Gastroesophageal sphincter (tissue), 4 donors: ENCODE data around the gene SLC6A5. TPM values are rescaled to one million over a fixed set of nuclear protein-coding genes. Genes with fewer than 3 reads are reported as not detected.
"Not testable (repeated sequence)": the region's sequence is repeated elsewhere in the genome, so short reads cannot be mapped to it uniquely, and the experiment has no call there.

Source experiments
- ATAC-seq: fragments of 150-250 bp; one replicate; pipeline ENCODE4 v1.9.1; 2016; ENCODE audit warnings: mild to moderate bottlenecking, moderate library complexity
- H3K27ac ChIP-seq, 4 donors: fragments of 200-600 bp; sonication (generic) in 3 of 4; 1 replicate in 3 of 4; 2 replicates in 1 of 4; pipeline ENCODE4 v1.5.1; 2016 to 2019
- H3K27me3 ChIP-seq: fragments of 200-600 bp; sonication (generic); one replicate; pipeline ENCODE4 v1.5.1; 2019
- H3K36me3 ChIP-seq, 2 donors: fragments of 200-600 bp; sonication (generic); one replicate each; pipeline ENCODE4 v1.5.1; 2019; ENCODE audit warnings: control low read depth in 1 of 2
- H3K4me1 ChIP-seq, 3 donors: fragments of 200-600 bp; sonication (generic); 1 replicate in 2 of 3; 2 replicates in 1 of 3; pipeline ENCODE4 v1.5.1; 2016 to 2019; ENCODE audit warnings: control low read depth in 2 of 3
- H3K4me3 ChIP-seq, 2 donors: fragments of 200-600 bp; sonication (generic); one replicate each; pipeline ENCODE4 v1.5.1; 2019; ENCODE audit warnings: mild to moderate bottlenecking in 1 of 2, moderate library complexity in 1 of 2
- H3K9me3 ChIP-seq, 3 donors: fragments of 200-600 bp; sonication (generic); one replicate each; pipeline ENCODE4 v1.5.1; 2017 to 2019; ENCODE audit warnings: control low read depth in 2 of 3
- EP300 ChIP-seq: sonication (generic); formaldehyde crosslinking; IDR thresholded peaks from one replicate; pipeline ENCODE4 v1.6.1; 2017; ENCODE audit warnings: antibody characterized with exemption, mild to moderate bottlenecking
- POLR2A ChIP-seq, 2 donors: fragments of 450-650 bp; IDR thresholded peaks; one replicate each; pipeline ENCODE4 v1.6.1; 2017; ENCODE audit warnings: antibody characterized with exemption in 2 of 2, mild to moderate bottlenecking in 2 of 2, moderate library complexity in 1 of 2
- POLR2AphosphoS5 ChIP-seq: sonication (generic); formaldehyde crosslinking; IDR thresholded peaks from one replicate; pipeline ENCODE4 v1.6.1; 2017; ENCODE audit warnings: antibody characterized with exemption
- WGBS, 2 donors: methylation state at CpG; one replicate each; pipeline ENCODE4 v1.1.5; 2018; ENCODE audit warnings: low coverage in 1 of 2; 5-methylcytosine and 5-hydroxymethylcytosine counted together
- total RNA-seq, 4 donors: library from RNA; depleted of rRNA; stranded (reverse); fragments of >200 nt; gene quantifications; one replicate each; pipeline ENCODE4 v1.1.0, GENCODE V29; 2016
- TF ChIP-seq, protein P1 (sequence below), 4 experiments: fragments of 200-600 bp in 2 of 4; fragments of 450-650 bp in 2 of 4; sonication (generic) in 1 of 4; IDR thresholded peaks; one replicate each; pipeline ENCODE4 v1.5.1; 2017 to 2019; ENCODE audit warnings: antibody characterized with exemption in 4 of 4, mild to moderate bottlenecking in 2 of 4, moderate library complexity in 2 of 4

SLC6A5 gene
- total RNA-seq, result not detected

DNA sequence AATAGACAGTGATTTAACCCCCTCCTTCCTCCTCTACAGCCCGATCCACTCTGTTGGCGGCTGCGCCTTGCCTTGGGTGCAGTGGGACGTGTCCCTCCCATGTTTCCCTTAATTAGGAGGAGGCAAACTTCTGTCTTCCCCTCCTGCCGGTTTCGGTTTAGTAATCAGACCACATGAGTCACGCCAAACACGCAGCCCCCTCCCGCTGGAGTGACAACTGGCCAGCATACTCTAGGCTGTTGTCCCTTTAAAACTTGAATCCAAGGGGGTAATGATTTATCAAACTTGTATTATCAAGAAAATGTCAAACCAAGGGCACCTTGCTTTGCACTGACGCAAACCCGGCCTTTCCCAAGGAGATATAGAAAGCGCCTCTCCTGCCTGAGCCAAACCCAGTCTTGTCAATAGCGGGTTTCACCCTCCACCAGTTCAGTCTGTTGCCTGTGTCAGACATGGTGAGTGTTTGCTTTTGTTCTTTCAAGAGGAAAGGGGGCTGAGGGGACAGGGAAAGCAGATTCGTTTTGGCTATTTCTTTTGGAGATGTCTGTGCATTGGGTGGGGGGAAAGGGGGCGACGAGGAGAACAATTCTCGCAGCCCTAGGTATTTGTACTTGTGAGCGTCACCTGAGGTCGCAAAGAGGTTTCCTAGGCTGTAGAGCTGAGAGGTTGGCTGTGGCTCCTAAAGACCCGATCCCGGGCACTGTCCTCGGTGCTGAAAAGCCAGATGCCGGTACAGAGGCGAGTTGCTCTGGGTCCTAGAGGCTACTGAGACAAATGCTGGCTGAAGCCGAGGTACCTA lies at the start of gene SLC6A5:
Gene SLC6A5, plus strand, starts transcription at position 388 of the 799 bp plus-strand sequence. Its CDS starts 65 bp downstream, at position 453.
- 6 to 12% methylated on average over 7 to 9 of the region's 25 CpGs for WGBS, 2 donors
- no peaks in the 10 kb centered on the region for H3K9me3 ChIP-seq
- peaks cover 0 to 12% (median 0%) of the 10 kb centered on the region in 3 donors for H3K4me1 ChIP-seq
- TF ChIP-seq POLR2A (IDR thresholded peaks at IDR 0.05) (no peak), EP300 (no peak), POLR2AphosphoS5 (no peak)
- TF ChIP-seq, protein P1, sequence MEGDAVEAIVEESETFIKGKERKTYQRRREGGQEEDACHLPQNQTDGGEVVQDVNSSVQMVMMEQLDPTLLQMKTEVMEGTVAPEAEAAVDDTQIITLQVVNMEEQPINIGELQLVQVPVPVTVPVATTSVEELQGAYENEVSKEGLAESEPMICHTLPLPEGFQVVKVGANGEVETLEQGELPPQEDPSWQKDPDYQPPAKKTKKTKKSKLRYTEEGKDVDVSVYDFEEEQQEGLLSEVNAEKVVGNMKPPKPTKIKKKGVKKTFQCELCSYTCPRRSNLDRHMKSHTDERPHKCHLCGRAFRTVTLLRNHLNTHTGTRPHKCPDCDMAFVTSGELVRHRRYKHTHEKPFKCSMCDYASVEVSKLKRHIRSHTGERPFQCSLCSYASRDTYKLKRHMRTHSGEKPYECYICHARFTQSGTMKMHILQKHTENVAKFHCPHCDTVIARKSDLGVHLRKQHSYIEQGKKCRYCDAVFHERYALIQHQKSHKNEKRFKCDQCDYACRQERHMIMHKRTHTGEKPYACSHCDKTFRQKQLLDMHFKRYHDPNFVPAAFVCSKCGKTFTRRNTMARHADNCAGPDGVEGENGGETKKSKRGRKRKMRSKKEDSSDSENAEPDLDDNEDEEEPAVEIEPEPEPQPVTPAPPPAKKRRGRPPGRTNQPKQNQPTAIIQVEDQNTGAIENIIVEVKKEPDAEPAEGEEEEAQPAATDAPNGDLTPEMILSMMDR (IDR thresholded peaks at IDR 0.05), result no peak
- no peak for ATAC-seq
- H3K27me3 ChIP-seq, result peaks cover 99% of the 10 kb centered on the region
- H3K27ac ChIP-seq, result no peak within 1 kb of the TSS
- no peaks in the 10 kb centered on the region for H3K36me3 ChIP-seq
- H3K4me3 ChIP-seq, result no peak within 1 kb of the TSS

DNA sequence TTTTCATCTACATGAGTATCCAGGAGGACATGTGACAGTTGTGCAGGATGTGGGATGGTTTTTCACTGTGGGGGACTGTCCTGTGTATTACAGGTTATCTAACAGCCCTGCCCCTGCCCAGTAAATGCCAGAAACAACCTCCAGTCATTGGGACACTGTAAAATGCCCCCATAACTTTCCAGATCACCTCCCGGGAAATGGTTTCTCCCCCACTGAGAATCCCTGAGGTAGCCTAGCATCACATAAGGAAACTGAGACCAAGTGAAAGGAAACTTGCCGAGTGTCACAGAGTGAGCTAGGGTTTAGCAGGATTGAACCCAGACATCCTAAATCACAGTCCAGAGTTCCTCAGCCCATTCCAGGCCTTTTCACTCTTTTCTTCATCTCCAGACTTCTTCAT lies 48.3 kb upstream of the SLC6A5 start:
- Histone ChIP-seq H3K9me3 (no peaks in the 10 kb centered on the region), H3K4me3 (no peak overlapping the region), H3K4me1 (no peaks in the 10 kb centered on the region), H3K27me3 (no peaks in the 10 kb centered on the region), H3K27ac (no peak overlapping the region), H3K36me3 (no peaks in the 10 kb centered on the region)
- ATAC-seq, result no peak
- no peak for TF ChIP-seq EP300
- no peak for TF ChIP-seq POLR2AphosphoS5
- TF ChIP-seq POLR2A (IDR thresholded peaks at IDR 0.05), result no peak
- TF ChIP-seq, protein P1 (IDR thresholded peaks at IDR 0.05), result no peak
- WGBS, 2 donors, result 44 to 85% methylated on average over 2 of the region's 2 CpGs

DNA sequence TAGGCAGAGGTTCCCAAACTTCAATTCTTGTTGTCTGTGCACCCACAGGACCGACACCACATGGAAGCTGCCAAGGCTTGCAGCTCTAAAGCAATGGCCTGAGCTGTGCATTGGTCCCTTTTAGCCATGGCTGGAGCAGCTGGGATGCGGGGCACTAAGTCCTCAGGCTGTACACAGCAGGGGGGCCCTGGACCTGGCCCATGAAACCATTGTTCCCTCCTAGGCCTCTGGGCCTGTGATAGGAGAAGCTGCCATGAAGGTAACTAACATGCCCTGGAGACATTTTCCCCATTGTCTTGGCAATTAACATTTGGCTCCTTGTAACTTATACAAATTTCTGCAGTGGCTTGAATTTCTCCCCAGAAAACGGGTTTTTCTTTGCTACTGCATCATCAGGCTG lies 43.6 kb upstream of the SLC6A5 start:
- 22 to 79% methylated on average over 1 to 3 of the region's 3 CpGs for WGBS, 2 donors
- Histone ChIP-seq H3K27me3 (no peaks in the 10 kb centered on the region), H3K4me1 (no peaks in the 10 kb centered on the region), H3K27ac (no peak overlapping the region), H3K36me3 (no peaks in the 10 kb centered on the region), H3K4me3 (no peak overlapping the region), H3K9me3 (peaks cover 0 to 7% (median 0%) of the 10 kb centered on the region in 3 donors)
- no peak for ATAC-seq
- no peak for TF ChIP-seq POLR2AphosphoS5
- TF ChIP-seq, protein P1 (IDR thresholded peaks at IDR 0.05), result no peak

DNA sequence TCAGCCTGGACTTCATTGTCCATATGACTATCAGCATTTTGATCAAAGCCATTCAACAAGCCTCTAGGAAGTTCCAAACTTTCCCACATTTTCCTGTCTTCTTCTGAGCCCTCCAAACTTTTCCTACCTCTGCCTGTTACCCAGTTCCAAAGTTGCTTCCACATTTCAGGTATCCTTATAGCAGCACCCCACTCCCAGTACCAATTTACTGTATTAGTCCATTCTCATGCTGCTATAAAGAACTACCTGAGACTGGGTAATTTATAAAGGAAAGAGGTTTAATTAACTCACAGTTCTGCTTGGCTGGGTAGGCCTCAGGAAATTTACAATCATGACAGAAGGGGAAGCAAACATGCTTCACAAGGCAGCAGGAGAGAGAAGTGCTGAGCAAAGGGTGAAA lies 43.0 kb upstream of the SLC6A5 start:
- not testable (repeated sequence) for ATAC-seq, H3K4me3 ChIP-seq, H3K9me3 ChIP-seq, H3K27ac ChIP-seq, H3K27me3 ChIP-seq, H3K36me3 ChIP-seq, H3K4me1 ChIP-seq

DNA sequence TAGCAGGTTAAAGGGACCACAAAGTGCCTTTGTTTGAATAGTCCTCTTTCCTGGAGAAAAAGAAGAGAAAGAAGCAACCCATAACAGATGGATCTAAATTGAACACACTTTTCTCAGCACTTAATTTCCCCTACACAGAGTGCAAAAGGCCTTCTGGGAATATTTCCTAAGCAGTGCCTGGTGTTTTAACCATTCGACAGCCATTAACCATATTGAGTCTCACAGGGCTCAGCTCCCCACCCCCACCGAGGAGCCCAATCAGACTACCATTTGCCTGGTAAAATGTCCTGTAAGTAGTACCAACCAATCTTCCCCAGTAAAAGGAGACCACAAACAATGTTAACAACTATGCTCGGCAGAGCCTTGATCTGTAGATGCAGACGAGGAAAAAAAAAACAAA lies 40.7 kb upstream of the SLC6A5 start:
- no peak for ATAC-seq
- no peak for TF ChIP-seq POLR2A (IDR thresholded peaks at IDR 0.05)
- TF ChIP-seq POLR2AphosphoS5, result no peak
- no peak for TF ChIP-seq EP300
- TF ChIP-seq, protein P1 (IDR thresholded peaks at IDR 0.05), result no peak
- Histone ChIP-seq H3K36me3 (no peaks in the 10 kb centered on the region), H3K4me3 (no peak overlapping the region), H3K4me1 (no peaks in the 10 kb centered on the region), H3K27ac (no peak overlapping the region), H3K9me3 (peaks cover 0 to 7% (median 0%) of the 10 kb centered on the region in 3 donors), H3K27me3 (no peaks in the 10 kb centered on the region)
- 93% methylated on average over 3 to 4 of the region's 4 CpGs for WGBS, 2 donors
